HG03432 (cell line): ENCODE data around the gene FLII.
"Not testable (repeated sequence)": the region's sequence is repeated elsewhere in the genome, so short reads cannot be mapped to it uniquely, and the experiment has no call there.

ENCODE experiments used
- ATAC-seq: cut with Tn5 transposase; IDR thresholded peaks from one replicate; pipeline ENCODE4 v1.9.1; 2021; ENCODE audit warnings: mild to moderate bottlenecking, moderate library complexity; ENCODE audit not compliant: unreplicated experiment

The FLII gene

GRCh38 chr17:18258356-18259038, at the start of gene FLII:
TSS of gene FLII (minus strand) at chr17:18258738. CDS start at chr17:18258690, 48 bp downstream.
- ATAC-seq, result peak; percentile 26

- not testable (repeated sequence) for ATAC-seq
Measured at GRCh38 chr17:18303206-18303605, 44.7 kb upstream of the FLII start.

- no peak for ATAC-seq
Measured at GRCh38 chr17:18300725-18301480, 42.4 kb upstream of the FLII start.

GRCh38 chr17:18298061-18298460, 39.5 kb upstream of the FLII start:
- not testable (repeated sequence) for ATAC-seq

GRCh38 chr17:18291718-18292540, 33.4 kb upstream of the FLII start:
- ATAC-seq, result no peak

- no peak for ATAC-seq
Measured at GRCh38 chr17:18285296-18285695, 26.8 kb upstream of the FLII start.

- ATAC-seq, result no peak
Measured at GRCh38 chr17:18281788-18282187, 23.2 kb upstream of the FLII start.

- no peak for ATAC-seq
Measured at GRCh38 chr17:18280766-18281371, 22.3 kb upstream of the FLII start.

- ATAC-seq, result no peak
Measured at GRCh38 chr17:18280249-18280648, 21.7 kb upstream of the FLII start.

GRCh38 chr17:18278867-18279266, 20.3 kb upstream of the FLII start:
- ATAC-seq, result no peak

- ATAC-seq, result no peak
Measured at GRCh38 chr17:18277076-18277475, 18.5 kb upstream of the FLII start.

- ATAC-seq, result no peak
Measured at GRCh38 chr17:18270046-18270931, 11.8 kb upstream of the FLII start.

- ATAC-seq, result no peak
Measured at GRCh38 chr17:18267927-18268711, 9.6 kb upstream of the FLII start.

GRCh38 chr17:18267366-18267765, 8.8 kb upstream of the FLII start:
- no peak for ATAC-seq

- no peak for ATAC-seq
Measured at GRCh38 chr17:18263885-18264682, 5.5 kb upstream of the FLII start.

GRCh38 chr17:18262641-18263040, 4.1 kb upstream of the FLII start:
- no peak for ATAC-seq

- no peak for ATAC-seq
Measured at GRCh38 chr17:18262111-18262510, 3.6 kb upstream of the FLII start.

GRCh38 chr17:18261659-18262058, 3.1 kb upstream of the FLII start:
- no peak for ATAC-seq

- no peak for ATAC-seq
Measured at GRCh38 chr17:18261146-18261515, 2.6 kb upstream of the FLII start.
